AG09319 (cell line): Measurements from ENCODE around the gene PLCD4.

Experiments
- DNase-seq: peaks from one replicate; pipeline ENCODE4 v3.0.0-alpha.2; 2010; ENCODE audit warnings: low read depth; ENCODE audit errors: extremely low read depth
- CTCF ChIP-seq: IDR thresholded peaks from 2 replicates; pipeline ENCODE4 v1.5.1; 2011; ENCODE audit warnings: low read depth, mild to moderate bottlenecking, inconsistent platforms, low read length, moderate library complexity

The PLCD4 gene

GRCh38 chr2:218578272-218578877, 29.3 kb upstream of the PLCD4 start:
- TF ChIP-seq CTCF, result no peak

GRCh38 chr2:218582076-218582475, 25.6 kb upstream of the PLCD4 start:
- no peak for TF ChIP-seq CTCF
- no peak for DNase-seq

More at GRCh38 chr2:218578272-218578877, 29.3 kb upstream of the PLCD4 start:
- DNase-seq, result no peak

GRCh38 chr2:218583983-218584850, 23.5 kb upstream of the PLCD4 start:
- no peak for TF ChIP-seq CTCF

GRCh38 chr2:218585541-218585940, 22.2 kb upstream of the PLCD4 start:
- DNase-seq, result no peak
- TF ChIP-seq CTCF, result no peak

More at GRCh38 chr2:218583983-218584850, 23.5 kb upstream of the PLCD4 start:
- DNase-seq, result no peak

- DNase-seq, result peak; percentile 51
- no peak for TF ChIP-seq CTCF
Measured at GRCh38 chr2:218605432-218605831, 2.3 kb upstream of the PLCD4 start.

- no peak for DNase-seq
- TF ChIP-seq CTCF, result no peak
Measured at GRCh38 chr2:218615868-218616315, 8.2 kb downstream of the PLCD4 start.

- DNase-seq, result no peak
- TF ChIP-seq CTCF, result no peak; the same call in 1 of the 2 replicates
Measured at GRCh38 chr2:218618102-218618860, 10.6 kb downstream of the PLCD4 start.
